Activated CD4-positive, alpha-beta T cell treated with anti-CD3 and anti-CD28 coated beads, Interleukin-2, Interleukin-4, amounts not matched to agents 100 ng/mL and 50 ng/mL, durations not matched to agents 16 hours and 8 hours (primary cell): ENCODE measurements around the gene CYB5B.

ENCODE experiments used
- DNase-seq: peaks from one replicate; pipeline ENCODE4 v3.0.0-alpha.2; 2020; ENCODE audit warnings: low spot score

CYB5B gene, protein sequence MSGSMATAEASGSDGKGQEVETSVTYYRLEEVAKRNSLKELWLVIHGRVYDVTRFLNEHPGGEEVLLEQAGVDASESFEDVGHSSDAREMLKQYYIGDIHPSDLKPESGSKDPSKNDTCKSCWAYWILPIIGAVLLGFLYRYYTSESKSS

GRCh38 chr16:69424053-69424934 lies at the start of gene CYB5B:
Gene CYB5B (plus strand): TSS chr16:69424619. CDS start chr16:69424684, 65 bp downstream.
- peak; percentile 98 for DNase-seq

DNA sequence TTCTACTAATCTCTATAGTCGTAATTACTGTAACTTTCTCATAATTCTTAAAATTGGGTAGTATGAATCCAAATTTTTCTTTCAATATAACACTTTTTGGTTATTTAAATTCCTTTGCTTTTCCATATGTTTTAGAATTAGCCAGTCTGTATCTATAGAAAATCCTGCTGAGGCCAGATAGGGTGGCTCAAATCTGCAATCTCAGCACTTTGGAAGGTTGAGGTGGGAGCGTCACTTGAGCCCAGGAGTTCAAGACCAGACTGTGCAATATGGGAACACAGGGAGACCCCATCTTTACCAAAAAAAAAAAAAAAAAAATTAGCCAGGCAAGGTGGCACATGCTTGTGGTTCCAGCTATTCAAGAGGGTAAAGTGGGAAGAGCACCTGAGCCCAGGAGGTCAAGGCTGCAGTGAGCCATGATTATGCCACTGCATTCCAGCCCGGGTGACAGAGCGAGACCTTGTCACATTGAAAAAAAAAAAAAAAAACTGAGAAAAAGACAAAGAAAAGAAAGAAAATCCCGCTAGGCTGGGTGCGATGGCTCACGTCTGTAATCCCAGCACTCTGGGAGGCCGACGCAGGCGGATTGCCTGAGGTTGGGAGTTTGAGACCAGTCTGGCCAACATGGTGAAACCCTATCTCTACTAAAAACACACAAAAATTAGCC lies 47.9 kb upstream of the CYB5B start:
- no peak for DNase-seq

DNA sequence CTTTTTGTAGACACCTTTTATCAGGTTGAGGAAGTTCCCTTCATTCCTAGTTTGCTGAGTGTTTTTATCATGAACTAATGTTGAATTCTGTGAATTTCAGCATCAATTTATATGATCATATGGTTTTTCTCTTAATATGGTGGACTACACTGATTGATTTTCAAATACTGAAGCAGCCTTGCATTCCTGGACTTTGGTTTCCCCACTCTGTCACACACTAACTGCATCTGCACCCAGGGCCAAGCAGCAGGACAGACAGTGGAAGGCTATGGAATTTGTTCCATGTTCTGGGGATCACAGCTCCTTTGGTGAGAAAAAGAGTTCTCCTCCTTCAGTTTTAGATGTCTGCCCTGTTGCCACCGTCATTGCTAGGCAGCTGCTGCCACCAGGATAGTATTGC lies 46.4 kb upstream of the CYB5B start:
- no peak for DNase-seq

DNA sequence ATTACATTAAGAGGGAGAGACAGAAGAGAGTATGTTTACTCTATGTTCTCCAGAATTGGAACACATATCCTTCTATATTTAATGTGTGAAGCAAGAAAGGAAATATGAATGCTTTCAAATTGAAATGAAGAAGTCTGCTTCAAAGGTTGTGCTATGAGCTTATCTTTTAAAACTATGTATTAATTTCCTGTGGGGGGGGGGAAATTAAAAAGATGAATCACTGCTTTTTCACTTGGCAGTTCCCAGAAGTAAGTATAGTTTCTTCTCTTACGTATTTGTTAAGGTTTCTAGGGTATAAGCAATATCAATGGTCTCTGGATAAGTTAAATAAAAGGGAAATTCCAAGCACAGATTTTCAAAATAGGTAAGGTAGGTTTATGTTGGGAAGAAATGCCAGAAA lies 45.7 kb upstream of the CYB5B start:
- no peak for DNase-seq

- DNase-seq, result no peak
Measured at GRCh38 chr16:69381231-69381630, 43.2 kb upstream of the CYB5B start.

DNA sequence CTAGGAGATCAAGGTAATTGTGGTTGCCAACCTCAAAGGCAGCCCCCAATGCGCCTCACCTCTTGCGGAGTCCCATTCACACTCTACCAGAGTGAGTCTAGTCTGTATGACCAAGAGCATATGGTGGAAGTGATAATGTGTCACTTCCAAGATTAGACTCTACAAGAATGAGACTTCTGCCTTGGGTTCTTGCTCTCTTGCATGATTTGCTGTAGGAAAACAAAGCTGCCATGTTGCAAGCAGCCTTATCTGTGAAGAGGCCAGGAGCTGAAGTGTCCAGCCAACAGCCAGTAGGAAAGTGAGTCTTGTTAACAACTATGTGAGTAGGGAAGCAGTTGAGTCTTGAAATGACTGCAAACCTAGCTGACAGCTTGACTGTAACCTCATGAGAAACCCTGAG lies 42.0 kb upstream of the CYB5B start:
- no peak for DNase-seq

DNA sequence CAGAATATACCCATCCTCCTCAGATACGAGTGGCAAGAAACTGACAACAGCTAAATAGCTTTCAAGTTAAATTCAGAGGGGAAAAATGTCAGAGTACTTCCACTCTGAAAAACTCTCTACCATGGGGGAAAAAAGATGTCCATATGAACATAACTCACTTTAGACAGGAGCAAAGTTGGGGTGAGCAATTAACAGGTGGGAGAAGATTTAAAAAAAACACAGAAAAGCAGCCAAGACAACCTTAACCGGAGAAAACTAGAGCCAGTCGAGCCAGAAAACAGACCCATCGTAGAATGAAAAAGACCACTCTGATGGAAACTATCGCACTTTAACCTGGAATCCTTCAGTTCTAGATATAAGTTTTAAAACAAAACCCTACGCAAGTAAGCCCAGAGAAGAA lies 39.4 kb upstream of the CYB5B start:
- no peak for DNase-seq

GRCh38 chr16:69386596-69386995 lies 37.8 kb upstream of the CYB5B start:
- DNase-seq, result no peak

GRCh38 chr16:69393898-69394849 lies 30.2 kb upstream of the CYB5B start:
- no peak for DNase-seq

DNA sequence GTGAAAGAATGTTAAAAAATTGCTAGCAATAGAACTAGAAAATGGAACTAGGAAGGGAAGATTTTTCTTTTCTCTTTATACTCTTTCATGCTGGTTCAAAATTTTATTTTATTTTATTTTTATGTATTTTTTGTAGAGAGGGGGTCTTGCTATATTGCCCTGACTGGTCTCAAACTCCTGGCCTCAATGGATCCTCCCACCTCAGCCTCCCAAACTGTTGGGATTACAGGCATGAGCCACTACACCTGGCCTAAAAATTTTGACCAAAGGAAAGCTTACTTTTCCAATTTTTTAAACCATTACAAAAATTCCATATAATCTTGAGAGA lies 28.6 kb upstream of the CYB5B start:
- no peak for DNase-seq

- peak; percentile 76 for DNase-seq
Measured at GRCh38 chr16:69396187-69397061, 28.0 kb upstream of the CYB5B start.

DNA sequence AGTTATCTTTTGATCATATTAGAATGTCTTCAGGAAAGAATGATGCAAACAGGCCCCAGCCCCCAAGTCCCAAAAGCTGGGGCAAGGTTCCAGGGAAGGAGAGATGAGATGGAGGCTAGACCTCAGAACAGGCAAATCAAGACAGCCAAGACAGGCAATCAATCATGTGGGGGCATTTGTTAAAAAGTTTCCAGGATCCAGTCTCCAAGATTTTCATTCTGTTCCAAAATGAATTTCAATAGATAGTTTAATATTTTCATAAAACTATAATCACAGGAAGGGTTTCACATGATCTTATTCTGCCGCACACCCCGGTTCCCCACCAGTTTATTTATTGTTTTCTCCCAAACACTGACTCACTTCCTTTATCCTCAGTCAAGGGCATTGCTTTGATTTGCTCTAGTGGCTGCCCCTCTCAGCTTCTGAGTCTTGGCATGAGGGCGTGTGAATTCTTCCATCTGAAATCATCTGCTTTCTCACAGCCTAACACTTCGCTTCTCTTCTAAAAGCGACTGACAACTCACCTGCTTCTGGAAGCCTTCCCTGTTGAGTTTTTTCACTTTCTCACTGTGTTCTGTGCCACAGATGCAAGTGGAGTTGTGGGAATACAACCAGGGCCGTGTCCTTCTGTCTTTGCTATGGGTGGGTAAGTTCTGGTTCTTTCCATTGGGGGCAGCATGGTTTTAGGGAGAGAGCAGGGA lies 26.4 kb upstream of the CYB5B start:
- DNase-seq, result no peak

DNA sequence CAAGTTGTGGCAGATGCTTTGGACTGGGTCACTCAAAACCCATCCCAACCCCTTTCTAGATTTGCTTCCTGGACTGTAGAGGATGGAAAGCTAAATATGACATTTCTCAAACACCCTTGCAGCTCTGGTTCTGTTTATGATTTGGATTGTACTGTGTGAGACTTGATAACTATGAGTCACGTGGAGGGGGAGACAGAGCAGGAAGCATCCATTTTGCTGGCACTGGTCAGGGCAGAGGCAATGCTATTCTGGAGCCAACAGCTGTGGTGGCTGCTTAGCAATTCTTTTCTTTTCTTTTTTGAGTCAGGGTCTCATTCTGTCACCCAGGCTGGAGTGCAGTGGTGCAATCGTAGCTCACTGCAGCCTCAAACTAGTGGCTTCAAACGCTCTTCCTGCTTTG lies 25.1 kb upstream of the CYB5B start:
- DNase-seq, result no peak

DNA sequence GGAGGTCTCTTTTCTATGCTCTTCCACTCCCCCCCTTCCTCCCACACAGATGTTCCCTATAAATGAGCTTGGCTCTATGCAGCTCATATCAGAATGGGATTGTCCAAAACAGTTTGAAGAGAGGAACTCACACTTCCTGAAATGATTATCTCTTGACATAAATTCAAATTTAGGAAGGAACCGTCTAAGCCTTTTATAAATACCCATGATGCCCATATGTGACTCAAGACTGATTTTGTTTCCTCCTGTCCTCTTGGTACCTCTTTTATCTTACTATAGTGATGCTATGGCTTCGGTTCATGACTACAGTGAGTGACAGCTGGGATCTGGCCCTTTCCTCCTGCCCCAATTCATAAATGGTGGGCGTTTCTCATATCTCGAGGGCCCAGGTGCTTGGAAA lies 22.0 kb upstream of the CYB5B start:
- DNase-seq, result no peak

DNA sequence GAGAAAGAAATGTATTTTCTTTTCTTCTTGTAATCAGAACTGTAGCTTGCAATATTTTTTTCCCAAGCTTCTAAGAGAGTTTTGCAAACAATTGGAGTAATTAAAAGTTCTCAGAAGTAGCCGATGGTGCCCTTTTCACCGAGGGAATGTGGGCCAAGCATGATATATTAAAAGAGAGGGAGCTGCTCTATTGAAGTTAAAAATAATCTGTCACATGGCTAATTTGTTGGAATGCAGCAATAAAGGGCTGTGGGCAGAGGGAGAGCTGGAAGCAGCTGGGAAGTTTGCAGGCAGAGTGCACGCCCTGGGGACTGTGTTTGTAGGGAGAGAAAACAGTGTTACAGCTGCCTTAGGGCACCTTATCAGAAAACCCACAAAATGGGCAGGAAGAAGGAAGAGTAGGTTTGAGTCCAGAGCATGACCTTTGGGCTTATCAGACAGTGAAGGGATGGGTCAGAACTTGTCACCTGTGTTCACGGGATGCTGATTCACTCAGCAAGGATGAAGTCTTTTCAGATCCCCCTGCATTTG lies 20.1 kb upstream of the CYB5B start:
- no peak for DNase-seq

DNA sequence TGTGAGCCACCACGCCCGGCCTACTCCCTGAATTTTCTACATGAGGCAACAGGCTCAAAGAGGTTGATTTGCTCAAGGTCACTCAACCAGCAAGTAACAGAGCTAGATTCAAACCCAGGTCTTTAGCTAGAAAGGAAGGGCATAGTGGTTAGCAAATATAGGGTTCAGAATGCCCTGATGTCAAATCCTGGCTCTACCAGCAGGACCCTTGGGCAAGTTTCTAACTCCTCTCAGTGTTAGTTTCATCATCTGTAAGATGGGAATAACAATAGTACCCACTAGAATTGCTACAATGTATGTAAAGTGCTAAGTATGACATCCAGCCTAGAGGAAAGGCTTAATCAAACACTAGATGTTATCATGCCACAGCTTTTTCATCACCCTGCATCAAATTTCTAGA lies 19.1 kb upstream of the CYB5B start:
- DNase-seq, result no peak

DNA sequence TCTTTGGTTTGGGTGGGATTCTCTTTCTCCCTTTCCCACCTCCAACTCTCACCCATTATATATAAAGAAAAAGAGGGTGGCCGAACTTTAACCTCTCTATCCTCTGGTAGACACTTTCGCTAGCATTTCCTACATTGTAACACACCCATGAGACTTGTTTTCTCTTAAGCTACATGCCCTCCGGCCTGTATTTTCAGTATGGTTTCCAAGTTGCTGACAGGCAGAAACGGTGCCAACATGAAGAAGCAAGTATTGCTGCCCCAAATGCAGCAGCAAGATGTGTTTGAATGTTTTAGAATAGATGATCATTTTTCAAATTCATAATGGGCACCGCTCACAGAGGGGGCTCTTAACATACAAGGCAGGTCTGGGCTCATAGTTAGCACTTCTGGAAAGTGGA lies 18.7 kb upstream of the CYB5B start:
- no peak for DNase-seq

DNA sequence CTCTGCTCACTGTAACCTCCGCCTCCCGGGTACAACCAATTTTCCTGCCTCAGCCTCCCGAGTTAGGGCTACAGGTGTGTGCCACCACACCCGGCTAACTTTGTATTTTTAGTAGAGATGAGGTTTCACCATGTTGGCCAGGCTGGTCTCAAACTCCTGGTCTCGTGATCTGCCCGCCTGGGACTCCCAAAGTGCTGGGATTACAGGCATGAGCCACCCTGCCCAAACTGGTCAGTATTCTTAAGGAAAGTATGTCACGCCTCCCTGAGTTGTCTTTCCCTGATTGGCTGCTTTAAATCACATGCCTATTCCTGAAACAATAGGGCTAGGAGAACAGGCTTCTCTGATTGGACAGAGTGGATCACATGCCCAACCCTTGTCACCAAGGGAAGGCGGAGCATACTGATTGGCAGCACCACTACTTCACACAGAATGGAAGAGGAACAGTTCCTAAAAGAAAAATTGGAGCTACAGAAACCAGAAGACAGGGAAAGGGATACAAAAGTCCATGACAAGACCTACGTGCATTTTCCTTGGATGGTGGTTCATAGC lies 17.6 kb upstream of the CYB5B start:
- DNase-seq, result no peak

DNA sequence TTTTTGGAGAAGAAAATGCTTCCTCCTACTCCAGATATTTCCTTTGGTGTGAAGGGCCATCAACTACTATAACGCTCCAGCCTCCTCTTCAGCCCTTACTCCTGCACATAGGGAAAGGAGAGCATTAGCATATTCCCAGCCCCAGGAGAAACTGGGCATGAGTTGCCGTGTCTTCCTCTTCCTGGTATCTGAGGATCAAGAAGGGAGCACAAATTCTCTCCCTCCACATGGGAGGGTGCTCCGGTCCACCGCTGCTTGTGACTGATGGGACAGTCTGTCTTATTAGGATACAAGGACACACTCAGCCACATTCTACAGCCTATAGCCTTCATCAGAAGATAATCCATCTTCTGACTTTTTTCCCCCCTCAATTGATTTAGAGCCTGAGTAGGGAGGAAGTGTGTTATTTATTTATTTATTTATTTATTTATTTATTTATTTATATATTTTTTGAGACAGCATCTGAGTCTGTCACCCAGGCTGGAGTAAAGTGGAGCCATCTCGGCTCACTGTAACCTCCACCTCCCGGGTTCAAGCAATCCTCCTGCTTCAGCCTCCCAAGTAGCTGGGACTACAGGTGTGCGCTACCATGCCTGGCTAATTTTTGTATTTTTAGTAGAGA lies 16.6 kb upstream of the CYB5B start:
- DNase-seq, result no peak

- DNase-seq, result no peak
Measured at GRCh38 chr16:69408475-69408874, 15.9 kb upstream of the CYB5B start.
